OCI-LY1 (cell line): ENCODE measurements around the gene HOXD3.

Experiments used
- CTCF ChIP-seq: fragments of 200-600 bp; sonication (generic), shearing (Covaris generic); IDR thresholded peaks from 2 replicates; pipeline ENCODE4 v1.5.1; 2017; ENCODE audit warnings: mild to moderate bottlenecking, antibody characterized with exemption, low read length, moderate library complexity, mixed read lengths
- EZH2 ChIP-seq: fragments of 200-600 bp; sonication (generic), shearing (Covaris generic); IDR thresholded peaks from 2 replicates; pipeline ENCODE4 v1.8.0; 2017; ENCODE audit warnings: borderline replicate concordance, mixed run types, mild to moderate bottlenecking, antibody characterized with exemption, low read length, moderate library complexity, mixed read lengths

- TF ChIP-seq CTCF (no peak), EZH2 (no peak)
Measured at GRCh38 chr2:176164611-176165369, 7.7 kb downstream of the HOXD3 start.
